D721Med (cell line): ENCODE results near the gene CATSPERB.
"Not testable (repeated sequence)": the region's sequence is repeated elsewhere in the genome, so short reads cannot be mapped to it uniquely, and the experiment has no call there.

Experiments used
- DNase-seq: peaks from one replicate; pipeline ENCODE4 v3.0.0; 2011; ENCODE audit warnings: low spot score; ENCODE audit not compliant: insufficient read length
- FAIRE-seq: peaks from 2 replicates; lab custom pipeline; 2011; peaks lifted over from hg19 to GRCh38; lab: Jason Lieb, UNC
- CTCF ChIP-seq: IDR thresholded peaks from 2 replicates; pipeline ENCODE4 v1.5.1; 2012; ENCODE audit warnings: mild to moderate bottlenecking, control low read depth; ENCODE audit not compliant: insufficient read depth; ENCODE audit errors: missing control alignments

CATSPERB gene

GRCh38 chr14:91554535-91555332 lies 177.2 kb downstream of the CATSPERB start:
- TF ChIP-seq CTCF = no peak
- DNase-seq (no peak), FAIRE-seq (no peak)

- DNase-seq (no peak), FAIRE-seq (no peak)
- no peak for TF ChIP-seq CTCF
Observed at GRCh38 chr14:91548108-91548507, 183.8 kb downstream of the CATSPERB start.

- FAIRE-seq (peak; percentile 97), DNase-seq (no peak)
- no peak for TF ChIP-seq CTCF
Observed at GRCh38 chr14:91545946-91546716, 185.8 kb downstream of the CATSPERB start.

- no peak for FAIRE-seq
Observed at GRCh38 chr14:91545204-91545603, 186.7 kb downstream of the CATSPERB start.

GRCh38 chr14:91536327-91536726 lies 195.6 kb downstream of the CATSPERB start:
- DNase-seq = no peak
- FAIRE-seq = no peak
- TF ChIP-seq CTCF = no peak

More at GRCh38 chr14:91545204-91545603, 186.7 kb downstream of the CATSPERB start:
- no peak for DNase-seq
- TF ChIP-seq CTCF = no peak

- DNase-seq, FAIRE-seq: not testable (repeated sequence)
Observed at GRCh38 chr14:91534059-91534458, 197.8 kb downstream of the CATSPERB start.

GRCh38 chr14:91533623-91534022 lies 198.3 kb downstream of the CATSPERB start:
- DNase-seq = no peak
- TF ChIP-seq CTCF = no peak
- no peak for FAIRE-seq
